Stimulated activated CD8-positive, alpha-beta memory T cell treated with anti-CD3 and anti-CD28 coated beads, Interleukin-7, amount 100 ng/mL, for 24 hours (primary cell): Measurements from ENCODE around the gene PTPRE.
A peak's percentile ranks its signal among the peaks of the same experiment; 100 is the strongest.
"Not testable (repeated sequence)": the region's sequence is repeated elsewhere in the genome, so short reads cannot be mapped to it uniquely, and the experiment has no call there.

Experiments used
- DNase-seq: peaks from one replicate; pipeline ENCODE4 v3.0.0-alpha.2; 2020; ENCODE audit warnings: low read depth

PTPRE gene

GRCh38 chr10:128072941-128073645 is 166.2 kb downstream of the PTPRE start:
- no peak for DNase-seq

- no peak for DNase-seq
Observed at GRCh38 chr10:128073890-128074289, 167.0 kb downstream of the PTPRE start.

- no peak for DNase-seq
Observed at GRCh38 chr10:128074589-128074988, 167.7 kb downstream of the PTPRE start.

GRCh38 chr10:128077155-128077875 is 170.4 kb downstream of the PTPRE start:
- no peak for DNase-seq

GRCh38 chr10:128078136-128078969 is 171.4 kb downstream of the PTPRE start:
- DNase-seq: peak; percentile 28

GRCh38 chr10:128080231-128080630 is 173.3 kb downstream of the PTPRE start:
- no peak for DNase-seq

- no peak for DNase-seq
Observed at GRCh38 chr10:128080641-128081040, 173.7 kb downstream of the PTPRE start.

- DNase-seq: no peak
Observed at GRCh38 chr10:128081222-128081621, 174.3 kb downstream of the PTPRE start.

GRCh38 chr10:128081720-128082119 is 174.8 kb downstream of the PTPRE start:
- no peak for DNase-seq

- DNase-seq: no peak
Observed at GRCh38 chr10:128083191-128083895, 176.4 kb downstream of the PTPRE start.

- DNase-seq: no peak
Observed at GRCh38 chr10:128084364-128084763, 177.5 kb downstream of the PTPRE start.

GRCh38 chr10:128084991-128085390 is 178.1 kb downstream of the PTPRE start:
- no peak for DNase-seq

GRCh38 chr10:128086003-128086863 is 179.3 kb downstream of the PTPRE start:
- no peak for DNase-seq

- no peak for DNase-seq
Observed at GRCh38 chr10:128087146-128087883, 180.4 kb downstream of the PTPRE start.

GRCh38 chr10:128087884-128088709 is 181.2 kb downstream of the PTPRE start:
- DNase-seq: no peak

- no peak for DNase-seq
Observed at GRCh38 chr10:128091636-128092210, 184.8 kb downstream of the PTPRE start.

- DNase-seq: no peak
Observed at GRCh38 chr10:128092454-128092853, 185.6 kb downstream of the PTPRE start.

GRCh38 chr10:128094596-128094995 is 187.7 kb downstream of the PTPRE start:
- not testable (repeated sequence) for DNase-seq
